HG03575 (cell line): ENCODE results near the gene LRP1B.
"Not testable (repeated sequence)": the region's sequence is repeated elsewhere in the genome, so short reads cannot be mapped to it uniquely, and the experiment has no call there.

ENCODE experiments used
- ATAC-seq: cut with Tn5 transposase; IDR thresholded peaks from one replicate; pipeline ENCODE4 v1.9.1; 2021; ENCODE audit not compliant: unreplicated experiment, insufficient number of reproducible peaks, low FRiP score; ENCODE audit errors: extremely low read depth

Gene LRP1B

GRCh38 chr2:140491876-140492275 is 1638.9 kb downstream of the LRP1B start:
- ATAC-seq: no peak

GRCh38 chr2:140489193-140489592 is 1641.6 kb downstream of the LRP1B start:
- no peak for ATAC-seq

DNA sequence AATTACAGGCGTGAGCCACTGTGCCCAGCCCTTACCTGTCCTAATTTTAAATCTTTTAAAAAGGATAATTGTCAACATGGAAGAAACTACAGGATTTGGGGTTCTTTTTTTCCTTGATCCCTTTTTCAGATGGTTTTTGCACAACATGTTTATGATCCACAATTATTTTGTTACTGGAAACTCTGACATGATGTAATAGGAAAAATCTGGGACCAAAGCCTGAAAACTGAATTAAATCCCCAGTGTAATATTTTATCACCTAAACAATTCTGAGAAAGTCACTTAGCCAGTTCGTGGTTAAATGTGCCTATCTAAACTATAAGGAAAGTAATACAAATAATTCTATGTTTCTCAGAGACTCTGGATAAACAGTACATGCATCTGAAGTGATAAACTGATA is 1649.7 kb downstream of the LRP1B start:
- ATAC-seq: no peak

DNA sequence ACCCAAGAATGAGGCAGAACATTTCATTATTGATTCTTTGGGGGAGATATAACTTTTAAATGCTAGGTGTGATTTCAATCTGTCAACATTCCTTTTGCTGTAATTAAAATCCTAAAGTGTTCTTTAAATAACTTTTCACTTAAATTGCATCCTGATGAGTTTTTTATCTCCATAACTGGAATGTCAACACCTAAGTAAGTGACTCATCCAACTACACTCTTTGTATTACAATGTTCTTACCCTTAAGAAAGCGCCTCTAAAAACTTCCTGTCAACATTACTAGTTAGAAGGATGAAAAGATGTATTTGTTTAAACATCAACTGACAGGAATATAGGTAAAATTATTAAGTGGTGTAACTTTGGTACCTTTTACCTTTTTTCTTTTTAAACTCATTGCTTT is 1657.0 kb downstream of the LRP1B start:
- ATAC-seq: no peak

GRCh38 chr2:140472676-140473075 is 1658.1 kb downstream of the LRP1B start:
- no peak for ATAC-seq

GRCh38 chr2:140465301-140465700 is 1665.5 kb downstream of the LRP1B start:
- ATAC-seq: no peak

DNA sequence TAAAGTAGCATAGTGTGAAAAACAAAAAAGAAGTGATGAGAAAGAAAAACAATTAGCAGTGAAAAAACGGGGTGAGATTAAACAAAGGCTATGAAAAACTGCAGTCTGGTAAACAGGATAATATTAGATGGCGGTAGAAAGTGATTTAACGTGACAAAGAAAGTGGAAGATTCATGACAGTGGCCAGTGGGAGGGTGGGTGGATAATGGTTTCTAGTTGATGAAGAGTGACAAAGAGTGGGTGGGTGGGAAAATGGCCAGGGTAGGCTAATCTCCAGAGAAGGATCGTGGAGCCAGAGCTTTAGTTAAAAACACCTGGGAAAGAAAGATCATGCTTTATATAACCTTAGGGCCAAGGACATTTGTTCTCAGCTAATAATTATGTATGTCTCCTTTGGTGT is 1667.8 kb downstream of the LRP1B start:
- no peak for ATAC-seq

DNA sequence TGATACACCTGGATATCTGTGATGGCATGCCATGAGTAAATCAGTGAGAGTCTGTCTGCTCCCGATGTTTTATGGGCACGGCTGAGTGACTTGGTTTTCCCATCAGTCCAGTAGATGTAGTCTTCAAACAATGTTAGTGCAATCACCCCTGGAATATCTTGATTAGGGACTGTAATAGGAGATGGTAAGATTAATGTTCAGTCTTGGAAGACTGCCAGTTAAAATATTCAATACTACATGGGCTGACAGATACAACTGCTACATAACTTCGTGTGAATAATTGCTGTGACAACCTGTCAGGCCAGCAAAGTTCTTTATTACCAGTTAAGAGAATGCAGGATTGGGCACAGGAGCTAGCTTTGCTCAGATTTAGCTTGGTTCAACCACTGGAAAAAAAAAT is 1673.3 kb downstream of the LRP1B start:
- no peak for ATAC-seq

GRCh38 chr2:140455315-140455714 is 1675.5 kb downstream of the LRP1B start:
- no peak for ATAC-seq

GRCh38 chr2:140454717-140455116 is 1676.1 kb downstream of the LRP1B start:
- ATAC-seq: no peak

DNA sequence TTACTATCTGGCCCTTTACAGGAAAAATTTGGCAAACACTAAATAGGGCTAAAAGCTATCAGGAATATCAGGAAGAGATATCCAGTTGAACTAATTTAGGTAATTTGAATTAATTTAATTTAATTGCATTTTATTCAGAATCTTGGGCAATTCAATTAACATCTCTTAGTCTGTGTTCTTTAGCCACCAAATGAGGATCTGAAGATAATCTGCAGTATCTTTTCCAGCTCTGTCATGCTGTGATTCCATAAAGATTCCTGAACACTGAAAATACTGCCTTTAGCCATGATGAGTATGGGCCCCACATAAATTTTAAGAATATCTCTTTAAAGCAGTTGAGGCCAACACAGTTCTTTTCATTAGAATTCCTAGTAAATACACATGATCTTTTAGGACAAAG is 1679.5 kb downstream of the LRP1B start:
- ATAC-seq: no peak

DNA sequence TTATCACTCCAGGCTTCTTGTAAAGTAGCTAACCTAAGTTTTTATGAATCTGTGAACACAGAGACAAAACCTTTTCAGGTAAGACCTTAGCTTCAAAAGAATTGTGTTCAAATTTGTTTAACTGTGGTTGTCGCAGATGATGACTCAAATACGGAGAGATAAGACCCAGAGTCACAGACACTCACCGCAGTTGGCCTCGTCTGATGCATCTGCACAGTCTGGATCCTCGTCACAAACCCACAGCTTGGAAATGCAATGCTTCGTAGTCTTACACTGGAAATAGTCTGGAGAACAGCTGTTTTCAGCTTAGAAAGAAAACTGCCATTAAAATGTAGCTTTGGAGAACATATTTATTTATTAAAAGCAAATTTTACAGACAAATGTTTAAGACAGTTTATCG is 1688.5 kb downstream of the LRP1B start:
- no peak for ATAC-seq

- no peak for ATAC-seq
Measured at GRCh38 chr2:140440815-140441214, 1690.0 kb downstream of the LRP1B start.

GRCh38 chr2:140436936-140437335 is 1693.9 kb downstream of the LRP1B start:
- ATAC-seq: no peak

DNA sequence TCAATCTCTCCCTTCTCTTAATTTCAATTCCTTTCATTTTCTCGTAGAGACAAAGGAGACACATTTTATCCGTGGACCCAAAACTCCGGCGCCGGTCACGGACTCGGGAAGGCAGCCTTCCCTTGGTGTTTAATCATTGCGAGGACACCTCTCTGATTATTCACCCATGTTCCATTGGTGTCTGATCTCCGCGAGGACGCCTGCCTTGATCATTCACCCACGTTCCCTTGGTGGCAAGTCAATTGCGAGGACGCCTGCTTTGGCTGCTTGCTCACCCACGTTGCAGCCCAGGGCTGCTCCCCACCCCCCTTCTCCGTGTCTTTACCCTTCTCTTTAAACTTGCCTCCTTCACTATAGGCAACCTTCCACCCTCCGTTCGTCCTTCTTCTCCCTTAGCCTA is 1703.8 kb downstream of the LRP1B start:
- ATAC-seq: not testable (repeated sequence)

GRCh38 chr2:140424471-140424870 is 1706.3 kb downstream of the LRP1B start:
- no peak for ATAC-seq

DNA sequence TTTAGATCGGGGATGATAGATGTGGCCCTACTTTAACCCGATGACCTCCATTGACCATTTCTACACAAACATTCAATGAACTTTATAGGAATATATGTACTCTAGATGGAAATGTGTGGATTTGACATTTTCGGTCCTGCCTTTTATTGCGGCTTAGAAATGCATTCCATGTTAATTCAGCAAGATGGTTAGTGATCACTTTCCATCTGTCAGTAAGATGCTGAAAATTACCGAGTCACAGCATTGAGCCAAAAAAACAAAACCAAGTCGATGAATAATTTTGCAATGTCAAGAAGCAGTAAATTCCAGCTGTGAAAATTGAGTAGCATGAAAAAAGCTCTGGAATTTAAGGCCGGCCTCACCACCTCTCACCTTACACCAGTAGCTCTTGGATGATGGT is 1708.1 kb downstream of the LRP1B start:
- no peak for ATAC-seq

DNA sequence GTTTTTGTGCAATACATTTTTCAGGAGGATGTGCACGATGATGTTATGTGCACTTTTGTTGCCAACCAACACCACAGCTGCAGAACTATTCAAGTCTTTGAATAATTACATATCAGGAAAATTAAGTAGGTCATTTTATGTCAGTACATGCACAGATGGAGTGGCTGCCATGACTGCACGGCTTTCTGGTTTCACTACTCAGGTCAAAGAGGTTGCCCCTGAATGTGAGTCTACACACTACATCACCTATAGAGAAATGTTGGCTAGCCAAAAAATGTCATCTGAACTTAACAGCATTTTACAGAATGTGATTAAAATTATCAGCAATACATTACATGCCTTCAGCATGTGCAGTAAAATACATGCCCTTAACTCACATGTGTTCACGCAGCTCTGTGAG is 1713.3 kb downstream of the LRP1B start:
- ATAC-seq: no peak

- no peak for ATAC-seq
Measured at GRCh38 chr2:140416577-140416976, 1714.2 kb downstream of the LRP1B start.

DNA sequence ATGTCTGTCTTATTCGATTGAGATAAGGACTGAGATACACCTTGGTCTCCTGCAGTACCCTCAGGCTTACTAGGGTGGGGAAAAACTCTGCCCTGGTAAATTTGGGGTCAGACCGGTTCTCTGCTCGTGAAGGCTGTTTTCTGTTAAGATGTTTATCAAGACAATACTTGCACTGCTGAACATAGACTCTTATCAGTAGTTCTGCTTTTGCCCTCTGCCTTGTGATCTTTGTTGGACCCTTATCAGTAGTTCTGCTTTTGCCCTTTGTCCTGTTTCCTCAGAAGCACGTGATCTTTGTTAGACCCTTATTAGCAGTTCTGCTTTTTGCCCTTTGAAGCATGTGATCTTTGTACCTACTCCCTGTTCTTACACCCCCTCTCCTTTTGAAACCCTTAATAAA is 1715.8 kb downstream of the LRP1B start:
- ATAC-seq: not testable (repeated sequence)

- ATAC-seq: no peak
Measured at GRCh38 chr2:140410695-140411094, 1720.1 kb downstream of the LRP1B start.

DNA sequence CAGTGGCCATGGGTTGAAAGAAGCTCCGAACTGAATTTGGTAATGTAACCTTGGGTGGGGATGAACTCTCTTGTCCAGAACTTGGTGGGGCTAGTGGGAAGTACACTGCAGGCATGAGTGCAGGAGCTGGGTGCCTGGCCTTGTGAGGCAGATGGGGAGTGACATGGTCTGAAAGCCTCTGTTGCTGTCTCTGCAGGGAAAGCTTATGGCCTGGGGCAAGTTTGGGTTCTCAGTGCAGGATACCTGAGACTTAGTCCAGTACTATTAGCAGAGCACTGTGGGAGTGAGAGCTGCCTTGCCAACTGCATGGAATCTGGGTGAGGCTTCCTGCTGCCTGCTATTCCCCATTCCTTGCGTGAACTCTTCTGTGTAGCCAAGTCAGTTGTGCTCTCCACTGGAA is 1729.8 kb downstream of the LRP1B start:
- ATAC-seq: no peak
